Sigmoid colon (tissue), 4 donors: ENCODE results near the gene ALAS1.

Source experiments
- EP300 ChIP-seq, 4 donors: sonication (generic); formaldehyde crosslinking; IDR thresholded peaks; one replicate each; pipeline ENCODE4 v1.6.1; 2017; ENCODE audit warnings: antibody characterized with exemption in 4 of 4
- POLR2AphosphoS5 ChIP-seq, 4 donors: sonication (generic); formaldehyde crosslinking; IDR thresholded peaks; one replicate each; pipeline ENCODE4 v1.6.1; 2017; ENCODE audit warnings: antibody characterized with exemption in 4 of 4
- TF ChIP-seq, protein P1 (sequence below), 4 experiments: fragments of 450-650 bp in 3 of 4; fragments of 200-600 bp in 1 of 4; IDR thresholded peaks; one replicate each; pipeline ENCODE4 v1.5.1; 2016 to 2019; ENCODE audit warnings: antibody characterized with exemption in 4 of 4, mild to moderate bottlenecking in 3 of 4, moderate library complexity in 2 of 4

- no peak for TF ChIP-seq EP300 (IDR thresholded peaks at IDR 0.05)
- TF ChIP-seq, protein P1, sequence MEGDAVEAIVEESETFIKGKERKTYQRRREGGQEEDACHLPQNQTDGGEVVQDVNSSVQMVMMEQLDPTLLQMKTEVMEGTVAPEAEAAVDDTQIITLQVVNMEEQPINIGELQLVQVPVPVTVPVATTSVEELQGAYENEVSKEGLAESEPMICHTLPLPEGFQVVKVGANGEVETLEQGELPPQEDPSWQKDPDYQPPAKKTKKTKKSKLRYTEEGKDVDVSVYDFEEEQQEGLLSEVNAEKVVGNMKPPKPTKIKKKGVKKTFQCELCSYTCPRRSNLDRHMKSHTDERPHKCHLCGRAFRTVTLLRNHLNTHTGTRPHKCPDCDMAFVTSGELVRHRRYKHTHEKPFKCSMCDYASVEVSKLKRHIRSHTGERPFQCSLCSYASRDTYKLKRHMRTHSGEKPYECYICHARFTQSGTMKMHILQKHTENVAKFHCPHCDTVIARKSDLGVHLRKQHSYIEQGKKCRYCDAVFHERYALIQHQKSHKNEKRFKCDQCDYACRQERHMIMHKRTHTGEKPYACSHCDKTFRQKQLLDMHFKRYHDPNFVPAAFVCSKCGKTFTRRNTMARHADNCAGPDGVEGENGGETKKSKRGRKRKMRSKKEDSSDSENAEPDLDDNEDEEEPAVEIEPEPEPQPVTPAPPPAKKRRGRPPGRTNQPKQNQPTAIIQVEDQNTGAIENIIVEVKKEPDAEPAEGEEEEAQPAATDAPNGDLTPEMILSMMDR (IDR thresholded peaks at IDR 0.05): no peak
- no peak for TF ChIP-seq POLR2AphosphoS5 (IDR thresholded peaks at IDR 0.05)
Observed at GRCh38 chr3:52191663-52192062, 6.3 kb upstream of the ALAS1 start.
